ENCODE results near the gene DPYSL3. TPM values are rescaled to one million over a fixed set of nuclear protein-coding genes. Genes with fewer than 3 reads are reported as not detected.

The DPYSL3 gene
- polyA plus RNA-seq, 5 donors: 67.5 to 84.3 (median 73.3) TPM

DNA sequence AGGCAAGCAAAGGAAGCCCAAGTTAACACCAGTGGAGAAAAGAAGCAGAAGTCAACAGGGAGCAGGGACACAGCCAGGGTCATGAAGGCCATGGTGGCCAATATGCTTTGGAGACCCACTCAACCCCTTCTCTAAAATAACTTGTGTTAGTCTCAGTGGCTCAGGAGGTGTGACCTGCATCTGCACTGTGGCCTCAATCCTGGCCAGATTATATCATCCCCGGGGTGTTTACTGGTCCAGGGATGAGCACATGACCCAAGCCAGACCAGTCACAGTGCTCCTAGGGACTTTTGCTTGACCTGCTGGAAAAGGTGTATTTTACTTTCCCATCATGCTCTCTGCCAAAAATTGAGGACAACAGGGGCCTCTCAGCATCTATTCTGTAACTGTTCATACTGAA lies 105.2 kb downstream of the DPYSL3 start:
- DNase-seq: no peak

DNA sequence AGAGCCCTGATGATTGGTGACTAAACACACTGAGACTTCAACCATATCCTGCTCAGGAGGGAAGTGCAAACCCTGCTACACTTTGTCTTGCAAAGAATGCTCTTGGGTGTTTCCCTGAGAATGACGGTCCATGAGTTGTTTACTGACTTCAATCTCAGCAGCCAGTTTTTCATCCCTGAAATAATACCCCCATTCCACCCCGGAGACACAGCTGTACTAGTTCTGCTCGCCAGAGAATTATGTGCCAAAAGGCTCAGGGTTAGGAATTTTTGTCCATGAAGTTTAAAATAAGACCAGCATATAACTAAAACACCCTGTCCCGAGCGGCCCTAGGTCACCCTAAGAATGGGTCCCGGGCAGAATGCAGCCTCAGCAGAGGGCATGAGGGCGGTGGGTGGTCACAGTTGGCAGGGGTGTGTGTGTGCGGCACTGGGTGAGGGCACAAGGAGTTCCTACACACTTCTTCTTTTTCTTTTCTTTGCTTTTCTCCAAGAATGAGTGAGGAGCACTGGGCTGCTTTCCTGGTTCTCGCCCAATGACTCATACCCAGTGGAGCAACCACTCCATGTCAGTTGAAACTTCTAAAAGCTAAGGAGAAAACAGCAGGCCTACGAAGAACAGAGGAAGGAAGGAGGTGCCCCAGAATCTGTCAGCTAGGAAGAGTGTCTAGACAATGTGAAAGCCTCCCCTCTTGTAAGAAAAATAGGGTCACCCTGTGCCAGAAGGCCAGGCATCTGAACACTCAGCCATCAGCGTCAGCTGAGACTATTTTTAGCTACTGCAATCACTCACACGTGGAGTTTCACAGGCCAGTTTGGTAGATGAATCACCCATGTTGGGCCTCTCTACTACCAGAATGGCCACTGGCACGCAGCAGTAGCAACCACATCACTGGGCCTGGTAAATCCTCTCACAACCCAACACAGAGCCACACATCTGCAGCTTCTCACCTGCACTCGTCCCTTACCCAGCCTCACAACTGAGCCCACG lies 105.9 kb downstream of the DPYSL3 start:
- no peak for DNase-seq

DNA sequence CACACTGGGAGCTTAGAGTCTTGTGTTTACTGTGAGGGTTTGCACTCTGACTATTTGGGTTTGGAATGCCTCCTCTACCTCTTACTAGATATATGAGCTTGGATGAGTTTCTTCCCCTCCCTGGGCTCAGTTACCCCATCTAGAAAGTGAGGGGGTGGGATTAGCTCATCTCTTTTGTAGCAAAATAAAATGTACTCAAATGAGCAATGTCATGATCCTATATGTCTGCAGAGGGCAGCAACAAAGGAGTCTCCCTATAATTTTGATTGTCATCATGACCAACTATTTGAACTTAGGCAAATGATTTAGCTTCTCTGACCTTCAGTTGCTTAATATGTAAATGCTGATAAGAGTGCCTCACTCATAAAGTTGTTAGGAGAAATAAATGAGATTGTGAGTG lies 109.0 kb downstream of the DPYSL3 start:
- no peak for DNase-seq

DNA sequence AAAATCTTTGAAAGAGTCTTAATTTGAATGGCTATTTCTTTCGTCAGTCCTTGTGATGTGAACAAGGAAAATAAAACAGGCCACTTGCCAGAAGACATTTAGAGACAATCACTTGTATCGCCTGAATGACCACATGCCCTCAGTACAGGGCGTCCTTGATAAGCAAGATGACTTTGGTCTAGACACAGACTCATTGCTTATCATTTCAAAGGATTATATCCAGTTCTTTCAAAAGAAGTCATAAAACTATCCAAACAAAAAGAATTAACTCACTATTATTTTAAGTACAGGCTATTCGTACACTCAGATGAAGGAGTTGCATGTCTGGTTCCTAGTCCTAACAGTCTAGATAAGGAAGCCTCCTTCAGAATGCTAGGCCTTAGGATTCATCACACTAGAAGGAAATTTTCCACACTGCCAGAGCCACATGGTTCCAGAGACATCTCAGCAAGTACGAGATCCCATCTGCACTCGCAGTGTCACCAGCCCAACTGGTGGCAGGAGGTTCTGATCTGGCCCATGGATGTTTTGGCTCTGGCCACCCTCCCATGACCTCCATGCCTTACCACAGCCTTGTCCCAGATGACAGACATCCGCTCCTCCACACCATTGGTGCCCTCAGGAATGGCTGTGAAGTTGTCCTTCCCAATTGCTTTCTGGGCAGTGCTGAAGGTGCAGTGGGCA lies 109.6 kb downstream of the DPYSL3 start:
- DNase-seq: no peak

- DNase-seq: no peak
Measured at GRCh38 chr5:147398860-147399259, 111.0 kb downstream of the DPYSL3 start.

- no peak for DNase-seq
Measured at GRCh38 chr5:147397616-147398015, 112.3 kb downstream of the DPYSL3 start.

DNA sequence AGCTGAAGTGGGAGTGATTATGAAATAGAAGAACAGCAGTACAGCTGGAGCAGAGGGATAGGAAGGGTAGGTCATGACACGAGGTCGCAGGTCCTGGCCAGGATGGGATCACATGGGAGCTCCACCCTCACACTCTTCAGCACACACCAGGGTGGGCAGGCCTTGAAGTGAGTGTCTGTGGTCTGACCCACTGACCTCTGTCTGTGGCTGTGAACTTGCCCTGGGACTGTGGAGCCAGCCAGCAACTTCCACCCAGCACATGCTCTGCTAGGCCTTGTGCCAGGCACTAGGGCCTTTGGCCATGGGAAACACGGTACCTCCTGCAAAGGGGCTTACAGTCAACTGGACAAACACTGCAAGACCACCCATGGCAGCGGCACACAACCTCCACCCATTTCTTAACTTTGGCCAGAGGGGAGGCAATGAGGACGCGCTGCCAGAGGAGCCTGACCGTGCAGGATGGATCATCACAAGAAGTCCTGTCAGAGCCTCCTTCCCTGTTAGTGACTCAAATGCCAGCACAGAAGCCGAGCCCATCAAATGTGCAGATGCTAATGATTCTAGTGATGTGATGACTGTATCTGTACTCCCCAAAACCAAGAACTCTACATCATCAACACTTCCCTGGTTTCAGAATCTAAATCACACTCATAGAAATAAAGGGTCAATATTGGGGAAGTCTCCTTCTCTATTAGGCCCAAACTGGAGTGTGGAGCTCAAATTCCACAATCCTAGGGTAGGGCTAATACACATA lies 113.6 kb downstream of the DPYSL3 start:
- DNase-seq: no peak

- DNase-seq: no peak
Measured at GRCh38 chr5:147393874-147394672, 115.8 kb downstream of the DPYSL3 start.

- no peak for DNase-seq
Measured at GRCh38 chr5:147391781-147392180, 118.1 kb downstream of the DPYSL3 start.

- no peak for DNase-seq
Measured at GRCh38 chr5:147390654-147391225, 119.1 kb downstream of the DPYSL3 start.

- no peak for DNase-seq
Measured at GRCh38 chr5:147388184-147389108, 121.4 kb downstream of the DPYSL3 start.

GRCh38 chr5:147387109-147387508 lies 122.8 kb downstream of the DPYSL3 start:
- no peak for DNase-seq

GRCh38 chr5:147384346-147385193 lies 125.3 kb downstream of the DPYSL3 start:
- no peak for DNase-seq

GRCh38 chr5:147382776-147383175 lies 127.1 kb downstream of the DPYSL3 start:
- no peak for DNase-seq

DNA sequence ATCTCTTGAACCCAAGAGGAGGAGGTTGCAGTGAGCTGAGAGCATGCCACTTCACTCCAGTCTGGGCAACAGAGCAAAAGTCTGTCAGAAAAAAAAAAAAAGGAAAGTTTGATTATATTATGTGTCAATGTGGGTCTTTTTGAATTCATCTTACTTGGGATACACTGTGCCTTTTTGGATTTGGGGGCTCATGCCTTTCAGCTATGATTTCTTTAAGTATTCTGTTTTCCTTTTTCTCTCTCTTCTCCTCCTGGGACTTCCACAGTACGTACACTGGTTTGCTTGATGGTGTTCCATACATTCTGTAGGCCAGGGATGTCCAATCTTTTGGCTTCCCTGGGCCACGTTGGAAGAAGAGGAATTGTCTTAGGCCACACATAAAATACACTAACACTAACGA lies 128.3 kb downstream of the DPYSL3 start:
- no peak for DNase-seq

GRCh38 chr5:147377682-147378081 lies 132.2 kb downstream of the DPYSL3 start:
- DNase-seq: no peak

DNA sequence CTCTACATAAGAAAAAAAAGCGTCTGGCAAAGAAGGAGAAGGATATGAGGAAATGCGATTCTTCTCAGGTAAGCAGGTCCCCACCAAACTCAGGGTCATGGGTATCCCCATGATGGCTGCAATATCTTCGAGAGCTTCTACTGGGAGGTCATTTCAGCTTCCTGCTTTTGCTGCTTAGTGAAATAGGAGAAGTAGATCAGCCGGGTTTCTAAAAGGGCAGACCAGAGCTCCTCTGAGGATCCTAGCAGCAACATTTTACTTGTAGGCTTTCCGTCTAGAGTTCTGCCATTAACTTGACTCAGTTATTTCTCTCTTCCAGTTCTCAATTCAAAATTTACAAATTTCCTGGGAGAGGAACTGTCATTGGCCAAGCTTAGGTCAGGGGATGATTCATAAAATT lies 134.7 kb downstream of the DPYSL3 start:
- DNase-seq: no peak

DNA sequence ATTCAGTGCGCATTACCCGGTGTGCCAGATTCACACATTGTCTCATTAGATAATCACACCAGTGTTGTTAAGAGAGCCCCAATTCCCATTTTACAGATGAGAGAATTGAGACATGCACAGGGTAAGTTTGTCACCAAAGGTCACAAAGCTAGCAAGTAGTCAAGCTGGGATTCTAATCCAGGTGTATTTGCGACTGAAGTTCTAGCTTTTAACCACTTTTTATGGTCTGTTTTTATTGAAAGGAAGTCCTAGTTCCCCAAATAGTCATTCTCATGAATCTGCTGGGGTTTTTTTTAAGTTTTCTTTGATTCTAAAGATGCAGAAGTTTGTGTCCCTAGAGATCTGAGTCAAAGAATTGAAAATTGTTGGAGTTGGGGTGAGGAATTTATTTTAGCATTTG lies 136.5 kb downstream of the DPYSL3 start:
- DNase-seq: no peak

DNA sequence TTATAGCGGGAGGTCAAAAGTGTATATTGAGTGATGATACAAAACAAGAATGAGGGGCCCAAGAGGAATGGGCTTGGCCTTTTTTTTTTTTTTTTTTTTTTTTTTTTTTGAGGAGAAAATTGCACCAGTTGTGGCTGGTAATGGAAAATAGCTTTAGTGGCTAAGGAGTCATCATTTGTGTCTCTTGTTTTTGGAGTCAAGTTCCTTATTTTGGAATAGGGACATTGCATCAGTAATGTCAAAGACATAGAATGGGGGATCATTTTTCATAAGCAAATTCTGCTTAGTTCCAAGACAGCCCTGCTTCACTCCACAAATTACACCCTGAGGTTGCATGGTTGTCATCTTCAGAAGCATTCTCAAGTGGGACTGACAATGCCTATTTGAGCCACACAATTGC lies 137.7 kb downstream of the DPYSL3 start:
- DNase-seq: no peak
